Hepatocyte (in vitro differentiated cells): ENCODE data around the gene ZNF692. TPM values are rescaled to one million over a fixed set of nuclear protein-coding genes. Genes with fewer than 3 reads are reported as not detected.
"Not testable (repeated sequence)": the region's sequence is repeated elsewhere in the genome, so short reads cannot be mapped to it uniquely, and the experiment has no call there.

Experiments used
- DNase-seq: peaks from one replicate; pipeline ENCODE4 v3.0.0-alpha.2; 2016; ENCODE audit warnings: low spot score
- H2AFZ ChIP-seq: fragments of 200-600 bp; sonication (generic); 2 replicates; pipeline ENCODE4 v1.6.0; 2016; ENCODE audit warnings: antibody characterized with exemption, mild to moderate bottlenecking
- H3K27ac ChIP-seq: fragments of 200-600 bp; sonication (generic); 2 replicates; pipeline ENCODE4 v1.5.1; 2016; ENCODE audit warnings: mild to moderate bottlenecking
- H3K27me3 ChIP-seq: fragments of 200-600 bp; sonication (generic); 2 replicates; pipeline ENCODE4 v1.6.1; 2016
- H3K36me3 ChIP-seq: fragments of 200-600 bp; sonication (generic); replicated peaks from 2 replicates; pipeline ENCODE4 v1.5.1; 2016; ENCODE audit warnings: low read depth; ENCODE audit not compliant: insufficient read depth
- H3K4me1 ChIP-seq: fragments of 200-600 bp; sonication (generic); 2 replicates; pipeline ENCODE4 v1.5.1; 2016; ENCODE audit warnings: mild to moderate bottlenecking, moderate library complexity; ENCODE audit not compliant: insufficient read depth
- H3K4me2 ChIP-seq: fragments of 200-600 bp; sonication (generic); 2 replicates; pipeline ENCODE4 v1.6.0; 2016
- H3K4me3 ChIP-seq: fragments of 200-600 bp; sonication (generic); 2 replicates; pipeline ENCODE4 v1.5.1; 2016; ENCODE audit warnings: mild to moderate bottlenecking
- H3K79me2 ChIP-seq: fragments of 200-600 bp; sonication (generic); 2 replicates; pipeline ENCODE4 v1.6.0; 2017; ENCODE audit warnings: mild to moderate bottlenecking
- H3K9me2 ChIP-seq: fragments of 200-600 bp; sonication (generic); replicated peaks from 2 replicates; pipeline ENCODE4 v1.6.0; 2017; ENCODE audit warnings: mild to moderate bottlenecking; ENCODE audit not compliant: insufficient read depth
- H3K9me3 ChIP-seq: fragments of 200-600 bp; sonication (generic); 2 replicates; pipeline ENCODE4 v1.5.1; 2016; ENCODE audit warnings: low read depth, mild to moderate bottlenecking
- H4K20me1 ChIP-seq: fragments of 200-600 bp; sonication (generic); 2 replicates; pipeline ENCODE4 v1.6.0; 2016; ENCODE audit warnings: mild to moderate bottlenecking; ENCODE audit not compliant: insufficient read depth, poor library complexity, severe bottlenecking
- EZH2 ChIP-seq: fragments of 200-600 bp; sonication (generic); IDR thresholded peaks from 2 replicates; pipeline ENCODE4 v1.6.1; 2016; ENCODE audit warnings: antibody characterized with exemption, mild to moderate bottlenecking, borderline replicate concordance
- EZH2phosphoT487 ChIP-seq: fragments of 200-600 bp; sonication (generic); IDR thresholded peaks from one replicate; pipeline ENCODE4 v1.6.1; 2018; ENCODE audit warnings: antibody characterized with exemption, mild to moderate bottlenecking, low read depth, moderate library complexity; ENCODE audit not compliant: unreplicated experiment, severe bottlenecking
- WGBS: methylation state at CpG from one replicate; pipeline ENCODE4 v1.1.6; 2016; ENCODE audit warnings: low lambda C conversion rate; ENCODE audit errors: missing lambda C conversion rate; 5-methylcytosine and 5-hydroxymethylcytosine counted together
- polyA plus RNA-seq: library from polyadenylated mRNA; unstranded; fragments of >200 nt; fragmentation: Nextera tagmentation; extraction: Ambion mirVana; gene quantifications from 2 replicates; pipeline ENCODE4 v1.2.1, GENCODE V29; 2016
- total RNA-seq: library from RNA; depleted of rRNA; stranded (reverse); fragments of >200 nt; gene quantifications from 2 replicates; pipeline ENCODE4 v1.2.3, GENCODE V29; 2014
- TF ChIP-seq, protein P1 (sequence below): fragments of 200-600 bp; sonication (generic); IDR thresholded peaks from 2 replicates; pipeline ENCODE4 v1.5.1; 2016; ENCODE audit warnings: antibody characterized with exemption, mild to moderate bottlenecking; ENCODE audit not compliant: poor library complexity

Gene ZNF692
- total and polyA plus RNA-seq, 2 experiments from 2014 or later, result 42.1 to 60.8 TPM

- TF ChIP-seq EZH2, result no peak
- TF ChIP-seq, protein P1, sequence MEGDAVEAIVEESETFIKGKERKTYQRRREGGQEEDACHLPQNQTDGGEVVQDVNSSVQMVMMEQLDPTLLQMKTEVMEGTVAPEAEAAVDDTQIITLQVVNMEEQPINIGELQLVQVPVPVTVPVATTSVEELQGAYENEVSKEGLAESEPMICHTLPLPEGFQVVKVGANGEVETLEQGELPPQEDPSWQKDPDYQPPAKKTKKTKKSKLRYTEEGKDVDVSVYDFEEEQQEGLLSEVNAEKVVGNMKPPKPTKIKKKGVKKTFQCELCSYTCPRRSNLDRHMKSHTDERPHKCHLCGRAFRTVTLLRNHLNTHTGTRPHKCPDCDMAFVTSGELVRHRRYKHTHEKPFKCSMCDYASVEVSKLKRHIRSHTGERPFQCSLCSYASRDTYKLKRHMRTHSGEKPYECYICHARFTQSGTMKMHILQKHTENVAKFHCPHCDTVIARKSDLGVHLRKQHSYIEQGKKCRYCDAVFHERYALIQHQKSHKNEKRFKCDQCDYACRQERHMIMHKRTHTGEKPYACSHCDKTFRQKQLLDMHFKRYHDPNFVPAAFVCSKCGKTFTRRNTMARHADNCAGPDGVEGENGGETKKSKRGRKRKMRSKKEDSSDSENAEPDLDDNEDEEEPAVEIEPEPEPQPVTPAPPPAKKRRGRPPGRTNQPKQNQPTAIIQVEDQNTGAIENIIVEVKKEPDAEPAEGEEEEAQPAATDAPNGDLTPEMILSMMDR, result no peak
- no peak for TF ChIP-seq EZH2phosphoT487
- Histone ChIP-seq H3K27me3 (no peaks in the 10 kb centered on the region), H3K9me3 (no peaks in the 10 kb centered on the region), H3K27ac (no peak overlapping the region), H3K9me2 (no peaks in the 10 kb centered on the region), H3K4me1 (peaks cover 6% of the 10 kb centered on the region), H2AFZ (no peak overlapping the region), H4K20me1 (no peaks in the 10 kb centered on the region), H3K4me2 (no peak overlapping the region), H3K79me2 (no peaks in the 10 kb centered on the region), H3K4me3 (no peak overlapping the region), H3K36me3 (no peaks in the 10 kb centered on the region)
- WGBS, result 86% methylated on average over 1 of the region's 1 CpG
- no peak for DNase-seq
Observed at GRCh38 chr1:248885646-248886045, 26.8 kb upstream of the ZNF692 start.

DNA sequence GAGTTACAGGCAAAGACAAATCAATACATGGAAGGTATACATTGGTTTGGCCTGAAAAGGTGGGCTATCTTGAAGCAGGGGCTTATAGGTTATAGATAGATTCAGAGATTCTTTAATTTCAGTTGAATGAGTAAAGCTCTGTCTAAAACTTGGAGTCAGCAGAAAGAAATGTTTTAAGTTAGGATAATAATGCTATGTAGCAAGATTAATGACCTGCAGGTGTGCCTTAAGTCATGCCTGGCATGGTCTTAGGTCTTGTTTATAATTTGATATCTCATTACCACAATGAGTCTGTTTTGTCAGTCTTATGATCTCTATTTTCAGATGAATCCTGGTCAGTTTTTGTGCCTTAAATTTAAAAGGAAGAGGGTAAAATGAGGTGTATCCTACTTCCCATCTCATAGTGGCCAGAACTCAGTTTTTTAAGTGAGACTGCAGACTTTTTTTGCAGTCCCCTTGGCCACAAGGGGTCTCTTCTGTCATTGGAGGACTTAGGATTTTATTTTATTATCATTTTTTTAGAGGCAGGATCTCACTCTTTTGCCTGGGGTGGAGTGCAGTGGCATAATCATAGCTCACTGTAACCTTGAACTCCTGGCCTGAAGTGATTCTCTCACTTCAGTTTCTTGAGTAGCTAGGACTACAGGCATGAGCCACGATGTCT, 25.9 kb upstream of the ZNF692 start:
- no peak overlapping the region for H3K4me3 ChIP-seq
- H3K9me2 ChIP-seq, result no peaks in the 10 kb centered on the region
- TF ChIP-seq, protein P1, result no peak
- no peak for TF ChIP-seq EZH2phosphoT487
- TF ChIP-seq EZH2, result no peak
- no peak overlapping the region for H2AFZ ChIP-seq
- H3K36me3 ChIP-seq, result no peaks in the 10 kb centered on the region
- no peaks in the 10 kb centered on the region for H4K20me1 ChIP-seq
- H3K4me1 ChIP-seq, result peaks cover 6% of the 10 kb centered on the region
- WGBS, result 78% methylated on average over 1 of the region's 1 CpG
- H3K4me2 ChIP-seq, result no peak overlapping the region
- no peaks in the 10 kb centered on the region for H3K27me3 ChIP-seq
- H3K9me3 ChIP-seq, result no peaks in the 10 kb centered on the region
- DNase-seq, result no peak
- no peaks in the 10 kb centered on the region for H3K79me2 ChIP-seq
- H3K27ac ChIP-seq, result no peak overlapping the region

DNA sequence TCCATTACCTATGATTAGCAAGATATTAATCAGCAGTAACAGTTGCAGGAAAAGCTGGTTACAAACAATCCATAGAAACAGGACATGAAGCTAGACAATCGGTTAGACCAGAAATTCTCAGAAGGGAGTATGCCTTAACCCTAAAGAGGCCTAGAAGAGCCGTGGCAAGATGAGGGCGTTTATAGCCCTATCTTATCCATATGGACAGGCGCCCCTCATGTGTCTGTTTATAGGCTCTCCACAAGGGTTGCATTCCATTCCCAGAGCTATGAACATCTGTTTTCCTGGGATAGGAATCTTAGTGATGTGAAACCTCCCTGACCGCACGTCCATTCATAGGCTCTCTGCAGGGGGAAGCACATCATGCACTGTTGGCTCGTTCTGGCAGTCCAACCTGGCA, 23.5 kb upstream of the ZNF692 start:
- H3K36me3 ChIP-seq, H4K20me1 ChIP-seq, H3K27ac ChIP-seq, DNase-seq, H3K27me3 ChIP-seq, H2AFZ ChIP-seq, H3K9me2 ChIP-seq, H3K4me2 ChIP-seq, H3K9me3 ChIP-seq, H3K4me3 ChIP-seq, H3K79me2 ChIP-seq, H3K4me1 ChIP-seq: not testable (repeated sequence)
- WGBS, result 82% methylated on average over 7 of the region's 7 CpGs

DNA sequence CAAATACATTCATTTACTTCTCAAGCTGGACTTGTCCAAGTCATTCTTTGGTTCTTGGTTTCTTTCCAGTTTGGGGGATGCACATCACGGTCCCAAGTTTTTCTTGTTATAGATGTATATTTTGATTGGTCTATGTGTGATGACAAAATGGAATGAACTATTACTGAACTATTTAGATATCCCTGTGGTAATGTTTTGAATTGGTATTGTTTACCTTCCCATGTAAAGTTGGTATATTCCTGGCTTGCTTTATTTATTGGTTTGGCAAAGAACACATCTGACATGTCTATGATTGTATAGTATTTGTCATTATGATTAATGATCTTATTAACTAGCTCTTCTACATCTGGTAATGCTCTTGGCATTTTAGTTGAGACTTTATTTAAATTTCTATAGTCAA, 22.4 kb upstream of the ZNF692 start:
- H3K4me2 ChIP-seq, result no peak overlapping the region
- peaks cover 2% of the 10 kb centered on the region for H3K4me1 ChIP-seq
- no peaks in the 10 kb centered on the region for H3K9me2 ChIP-seq
- no peak overlapping the region for H3K27ac ChIP-seq
- no peak overlapping the region for H3K4me3 ChIP-seq
- DNase-seq, result no peak
- H4K20me1 ChIP-seq, result no peaks in the 10 kb centered on the region
- no peaks in the 10 kb centered on the region for H3K27me3 ChIP-seq
- 79% methylated on average over 1 of the region's 1 CpG for WGBS
- no peaks in the 10 kb centered on the region for H3K36me3 ChIP-seq
- H3K79me2 ChIP-seq, result no peaks in the 10 kb centered on the region
- TF ChIP-seq, protein P1, result no peak
- no peak for TF ChIP-seq EZH2phosphoT487
- no peaks in the 10 kb centered on the region for H3K9me3 ChIP-seq
- no peak overlapping the region for H2AFZ ChIP-seq
